Measurements from ENCODE around the gene XRCC5. TPM values are rescaled to one million over a fixed set of nuclear protein-coding genes. Genes with fewer than 3 reads are reported as not detected.

XRCC5 gene
- total and polyA plus RNA-seq, 2 of the 8 experiments (the other 6 are each of a cell fraction or from before 2014, with no cell fraction given) = 308 to 644 TPM

- no peak for TF ChIP-seq YY1 (IDR thresholded peaks at IDR 0.05; ENCODE audit: low read depth, low read length)
- no peak for TF ChIP-seq CREB1 (IDR thresholded peaks at IDR 0.05)
- no peak for TF ChIP-seq JUN (IDR thresholded peaks at IDR 0.05; ENCODE audit: low read depth, low read length)
- TF ChIP-seq EZH2 (IDR thresholded peaks at IDR 0.05; ENCODE audit: low read depth, low read length, severe bottlenecking) = no peak
- TF ChIP-seq CHD2 (IDR thresholded peaks at IDR 0.05; ENCODE audit: low read length) = no peak
Observed at GRCh38 chr2:216126943-216127342, 17.8 kb downstream of the XRCC5 start (continued).

All from H1 (cell line).